Smooth muscle cell (in vitro differentiated cells): ENCODE measurements around the gene MAP4. TPM values are rescaled to one million over a fixed set of nuclear protein-coding genes. Genes with fewer than 3 reads are reported as not detected.
A peak's percentile ranks its signal among the peaks of the same experiment; 100 is the strongest.

Experiments
- DNase-seq: peaks from one replicate; lab custom pipeline; 2025; ENCODE audit not compliant: unreplicated experiment; lab: John Stamatoyannopoulos, UW
- H2AFZ ChIP-seq: fragments of 200-600 bp; sonication (generic); 2 replicates; pipeline ENCODE4 v1.6.0; 2016; ENCODE audit warnings: antibody characterized with exemption, low read depth, mild to moderate bottlenecking
- H3F3A ChIP-seq: fragments of 200-600 bp; sonication (generic); 2 replicates; pipeline ENCODE4 v1.6.0; 2017; ENCODE audit warnings: antibody characterized with exemption, low read depth
- H3K27ac ChIP-seq: fragments of 200-600 bp; sonication (generic); 2 replicates; pipeline ENCODE4 v1.5.1; 2016; ENCODE audit warnings: low read depth, mild to moderate bottlenecking
- H3K27me3 ChIP-seq: fragments of 200-600 bp; sonication (generic); 2 replicates; pipeline ENCODE4 v1.6.1; 2016; ENCODE audit warnings: low read depth, mild to moderate bottlenecking
- H3K36me3 ChIP-seq: fragments of 200-600 bp; sonication (generic); 2 replicates; pipeline ENCODE4 v1.5.1; 2016; ENCODE audit warnings: low read depth
- H3K4me1 ChIP-seq: fragments of 200-600 bp; sonication (generic); 2 replicates; pipeline ENCODE4 v1.5.1; 2016; ENCODE audit warnings: low read depth
- H3K4me2 ChIP-seq: fragments of 200-600 bp; sonication (generic); 2 replicates; pipeline ENCODE4 v1.6.0; 2016; ENCODE audit warnings: mild to moderate bottlenecking
- H3K4me3 ChIP-seq: fragments of 200-600 bp; sonication (generic); 2 replicates; pipeline ENCODE4 v1.5.1; 2016; ENCODE audit warnings: mild to moderate bottlenecking
- H3K79me2 ChIP-seq: fragments of 200-600 bp; sonication (generic); 2 replicates; pipeline ENCODE4 v1.6.0; 2016; ENCODE audit warnings: low read depth, mild to moderate bottlenecking
- H3K9ac ChIP-seq: fragments of 200-600 bp; sonication (generic); 2 replicates; pipeline ENCODE4 v1.6.0; 2016; ENCODE audit warnings: low read depth
- H3K9me3 ChIP-seq: fragments of 200-600 bp; sonication (generic); replicated peaks from 2 replicates; pipeline ENCODE4 v1.5.1; 2016; ENCODE audit warnings: low read depth
- H4K20me1 ChIP-seq: fragments of 200-600 bp; sonication (generic); 2 replicates; pipeline ENCODE4 v1.6.0; 2016; ENCODE audit warnings: low read depth
- CTCF ChIP-seq: fragments of 200-600 bp; sonication (generic); IDR thresholded peaks from 2 replicates; pipeline ENCODE4 v1.5.1; 2017; ENCODE audit warnings: borderline replicate concordance, mild to moderate bottlenecking, antibody characterized with exemption; ENCODE audit not compliant: insufficient read depth, poor library complexity, severe bottlenecking
- WGBS: methylation state at CpG from one replicate; pipeline ENCODE4 v1.1.7; 2016; ENCODE audit warnings: low lambda C conversion rate; 5-methylcytosine and 5-hydroxymethylcytosine counted together
- polyA plus RNA-seq: library from polyadenylated mRNA; unstranded; fragments of >200 nt; fragmentation: Nextera tagmentation; extraction: Ambion mirVana; gene quantifications from 2 replicates; pipeline ENCODE4 v1.2.1, GENCODE V29; 2016
- total RNA-seq: library from RNA; depleted of rRNA; stranded (reverse); fragments of >200 nt; gene quantifications from 2 replicates; pipeline ENCODE4 v1.2.3, GENCODE V29; 2014

Gene MAP4
- total and polyA plus RNA-seq, 2 experiments from 2014 or later, result 114 to 166 TPM

GRCh38 chr3:48018841-48019240 is 2.6 kb upstream of the MAP4 start:
- Histone ChIP-seq H3K9me3 (no peaks in the 10 kb centered on the region), H3K27me3 (no peaks in the 10 kb centered on the region), H4K20me1 (peaks cover 100% of the 10 kb centered on the region), H3K9ac (no peak overlapping the region), H3K4me1 (peaks cover 32% of the 10 kb centered on the region), H3K27ac (peak overlapping the region; percentile 90), H3K36me3 (no peaks in the 10 kb centered on the region), H3K4me3 (no peak overlapping the region), H2AFZ (no peak overlapping the region), H3F3A (peaks cover 34% of the 10 kb centered on the region), H3K4me2 (peak overlapping the region; percentile 63), H3K79me2 (peaks cover 97% of the 10 kb centered on the region)
- 4% methylated on average over 3 of the region's 3 CpGs for WGBS
- DNase-seq, result no peak
- TF ChIP-seq CTCF, result no peak

- no peaks in the 10 kb centered on the region for H3K36me3 ChIP-seq
- H3K4me2 ChIP-seq, result peak overlapping the region; percentile 34
- no peaks in the 10 kb centered on the region for H3K27me3 ChIP-seq
- H3K9ac ChIP-seq, result peak overlapping the region; percentile 29
- H4K20me1 ChIP-seq, result peaks cover 100% of the 10 kb centered on the region
- WGBS, result 55% methylated on average over 3 of the region's 3 CpGs
- peaks cover 37% of the 10 kb centered on the region for H3F3A ChIP-seq
- TF ChIP-seq CTCF, result no peak
- peaks cover 33% of the 10 kb centered on the region for H3K4me1 ChIP-seq
- no peak overlapping the region for H3K4me3 ChIP-seq
- H2AFZ ChIP-seq, result no peak overlapping the region
- H3K79me2 ChIP-seq, result peaks cover 90% of the 10 kb centered on the region
- H3K27ac ChIP-seq, result peak overlapping the region; percentile 90
- no peak for DNase-seq
- H3K9me3 ChIP-seq, result no peaks in the 10 kb centered on the region
Observed at GRCh38 chr3:48015431-48016180, 610 bp downstream of the MAP4 start.

DNA sequence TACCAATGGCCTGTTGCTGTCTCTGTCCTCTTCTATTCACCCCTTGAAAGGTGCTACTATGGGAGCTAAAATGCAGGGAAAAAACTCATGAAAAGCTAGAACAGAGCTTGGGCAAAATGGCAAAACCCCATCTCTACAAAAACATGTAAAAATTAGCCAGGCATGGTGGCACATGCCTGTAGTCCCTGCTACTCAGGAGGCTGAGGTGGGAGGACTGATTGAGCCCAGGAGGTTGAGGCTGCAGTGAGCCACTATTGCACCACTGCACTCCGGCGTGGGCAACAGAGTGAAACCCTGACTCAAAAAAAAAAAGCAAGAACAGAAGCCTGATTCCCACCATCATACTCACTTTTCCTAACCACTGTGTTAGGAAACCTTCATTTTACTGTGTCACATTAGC is 1.9 kb downstream of the MAP4 start:
- Histone ChIP-seq H3K4me1 (peaks cover 33% of the 10 kb centered on the region), H3K27ac (peak overlapping the region; percentile 78), H3K4me3 (no peak overlapping the region), H3K9me3 (no peaks in the 10 kb centered on the region), H3K79me2 (peaks cover 90% of the 10 kb centered on the region), H3K36me3 (no peaks in the 10 kb centered on the region), H4K20me1 (peaks cover 100% of the 10 kb centered on the region), H3K27me3 (no peaks in the 10 kb centered on the region), H3K4me2 (peak overlapping the region; percentile 72), H3K9ac (peak overlapping the region; percentile 10), H2AFZ (no peak overlapping the region), H3F3A (peaks cover 32% of the 10 kb centered on the region)
- 74% methylated on average over 2 of the region's 2 CpGs for WGBS
- no peak for DNase-seq
- no peak for TF ChIP-seq CTCF
